GM21723 (cell line): ENCODE measurements around the gene SST.
A peak's percentile ranks its signal among the peaks of the same experiment; 100 is the strongest.

Experiments used
- ATAC-seq: cut with Tn5 transposase; IDR thresholded peaks from one replicate; pipeline ENCODE4 v1.9.1; 2021; ENCODE audit warnings: mild to moderate bottlenecking, moderate library complexity; ENCODE audit not compliant: unreplicated experiment

SST gene

GRCh38 chr3:187669675-187670504 is at the start of gene SST:
SST (minus strand) TSS chr3:187670394; CDS start chr3:187670291, 103 bp downstream.
- no peak for ATAC-seq

- ATAC-seq: no peak
Observed at GRCh38 chr3:187719628-187720336, 49.6 kb upstream of the SST start.

GRCh38 chr3:187718802-187719201 is 48.6 kb upstream of the SST start:
- no peak for ATAC-seq

GRCh38 chr3:187717572-187717971 is 47.4 kb upstream of the SST start:
- no peak for ATAC-seq

- peak; percentile 93 for ATAC-seq
Observed at GRCh38 chr3:187714404-187714979, 44.3 kb upstream of the SST start.

GRCh38 chr3:187713504-187713903 is 43.3 kb upstream of the SST start:
- no peak for ATAC-seq

GRCh38 chr3:187709155-187709554 is 39.0 kb upstream of the SST start:
- ATAC-seq: no peak

- no peak for ATAC-seq
Observed at GRCh38 chr3:187708696-187709095, 38.5 kb upstream of the SST start.

- ATAC-seq: no peak
Observed at GRCh38 chr3:187706971-187707370, 36.8 kb upstream of the SST start.

GRCh38 chr3:187705164-187705563 is 35.0 kb upstream of the SST start:
- no peak for ATAC-seq

- no peak for ATAC-seq
Observed at GRCh38 chr3:187702507-187703033, 32.4 kb upstream of the SST start, which contains the start of gene RTP2. RTP2 (minus strand) TSS chr3:187702557; CDS start chr3:187702128, 429 bp downstream.

- no peak for ATAC-seq
Observed at GRCh38 chr3:187700249-187700648, 30.1 kb upstream of the SST start.

- no peak for ATAC-seq
Observed at GRCh38 chr3:187698499-187699399, 28.6 kb upstream of the SST start.

GRCh38 chr3:187696021-187696420 is 25.8 kb upstream of the SST start:
- no peak for ATAC-seq

GRCh38 chr3:187695449-187695848 is 25.3 kb upstream of the SST start:
- no peak for ATAC-seq

- no peak for ATAC-seq
Observed at GRCh38 chr3:187694801-187695200, 24.6 kb upstream of the SST start.

- no peak for ATAC-seq
Observed at GRCh38 chr3:187693431-187693830, 23.2 kb upstream of the SST start.

- no peak for ATAC-seq
Observed at GRCh38 chr3:187689984-187690383, 19.8 kb upstream of the SST start.

- ATAC-seq: no peak
Observed at GRCh38 chr3:187686621-187687273, 16.6 kb upstream of the SST start.

- no peak for ATAC-seq
Observed at GRCh38 chr3:187685948-187686347, 15.8 kb upstream of the SST start.
